GM19193 (cell line): ENCODE measurements around the gene KIF1A.
"Not testable (repeated sequence)": the region's sequence is repeated elsewhere in the genome, so short reads cannot be mapped to it uniquely, and the experiment has no call there.

ENCODE experiments used
- POLR2A ChIP-seq: IDR thresholded peaks from 4 replicates; pipeline ENCODE4 v1.6.1; 2011; ENCODE audit not compliant: insufficient read depth, insufficient read length; ENCODE audit errors: extremely low read depth

The KIF1A gene

DNA sequence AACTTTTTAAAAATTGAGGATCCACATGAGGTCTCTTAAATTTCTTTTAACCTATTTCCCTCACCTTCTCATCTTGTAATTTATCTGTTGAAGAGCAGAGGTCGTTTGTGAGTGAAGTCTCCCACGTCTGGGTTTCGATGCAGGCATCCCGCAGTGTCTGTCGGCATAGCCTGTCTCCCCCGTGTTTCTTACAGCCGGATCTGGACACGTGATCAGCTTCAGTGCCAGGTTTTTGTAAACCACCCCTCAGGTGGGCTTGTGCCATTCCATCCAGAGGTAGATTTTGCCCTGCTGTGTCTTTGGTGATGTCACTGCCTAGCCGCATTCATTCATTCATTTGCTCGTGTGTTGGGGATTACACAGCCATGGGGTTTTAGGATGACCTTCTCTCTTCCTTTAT is 112.2 kb downstream of the KIF1A start:
- TF ChIP-seq POLR2A = no peak

DNA sequence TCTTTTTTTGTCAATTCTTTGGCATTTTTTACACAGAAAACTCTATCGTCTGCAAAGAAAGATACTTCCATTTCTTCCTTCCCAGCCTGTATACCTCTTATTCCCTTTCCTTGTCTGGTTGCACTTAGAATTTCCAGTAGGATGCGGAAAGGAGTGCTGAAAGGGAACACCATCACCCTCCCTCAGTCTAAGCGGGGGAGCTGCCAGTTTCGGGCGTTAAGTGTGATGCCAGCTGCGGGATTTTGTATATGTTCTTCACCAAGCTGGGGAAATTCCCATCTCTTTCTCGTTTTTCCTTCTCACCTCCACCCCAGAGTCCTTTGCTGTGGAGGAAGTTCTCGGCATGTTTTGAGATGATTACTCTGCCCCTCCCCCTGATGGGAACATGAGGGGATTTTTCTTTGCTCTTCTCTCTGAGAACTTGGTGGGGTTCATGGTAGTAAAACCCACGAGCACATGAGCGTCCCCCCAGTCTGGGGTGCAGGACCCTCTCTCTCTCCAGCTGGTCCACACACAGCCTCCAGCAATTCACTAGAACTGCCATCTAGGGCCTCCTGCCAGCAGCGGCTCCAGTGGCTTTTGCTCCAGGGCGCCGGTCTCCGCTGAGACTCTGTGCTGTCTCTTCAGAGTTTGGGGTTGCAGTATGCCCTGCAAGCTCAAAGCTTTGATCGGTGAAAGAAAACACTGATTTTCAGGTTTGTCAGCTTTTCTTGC is 112.8 kb downstream of the KIF1A start:
- TF ChIP-seq POLR2A = no peak

GRCh38 chr2:240705204-240705791 is 114.7 kb downstream of the KIF1A start:
- no peak for TF ChIP-seq POLR2A

DNA sequence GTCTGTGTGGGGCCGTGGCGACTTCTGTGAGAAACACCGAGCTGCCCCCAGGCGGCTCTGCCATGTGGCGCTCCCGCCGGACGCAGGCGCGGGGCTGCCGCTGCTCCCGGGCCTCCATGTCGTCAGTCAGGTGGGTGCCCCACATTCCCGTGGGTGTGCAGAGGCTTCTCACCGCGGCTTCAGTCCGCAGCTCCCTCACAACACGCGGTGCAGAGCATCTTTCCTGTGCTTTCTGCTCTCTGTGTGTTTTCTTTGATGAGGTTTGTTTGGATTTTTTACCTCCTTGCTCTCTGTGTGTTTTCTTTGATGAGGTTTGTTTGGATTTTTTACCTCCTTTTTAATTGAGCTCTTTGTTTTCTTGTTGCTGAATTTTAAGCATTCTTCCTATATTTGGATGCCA is 115.4 kb downstream of the KIF1A start:
- no peak for TF ChIP-seq POLR2A

- TF ChIP-seq POLR2A = no peak
These were observed 116.3 kb downstream of the KIF1A start for GRCh38 chr2:240703417-240704341.

DNA sequence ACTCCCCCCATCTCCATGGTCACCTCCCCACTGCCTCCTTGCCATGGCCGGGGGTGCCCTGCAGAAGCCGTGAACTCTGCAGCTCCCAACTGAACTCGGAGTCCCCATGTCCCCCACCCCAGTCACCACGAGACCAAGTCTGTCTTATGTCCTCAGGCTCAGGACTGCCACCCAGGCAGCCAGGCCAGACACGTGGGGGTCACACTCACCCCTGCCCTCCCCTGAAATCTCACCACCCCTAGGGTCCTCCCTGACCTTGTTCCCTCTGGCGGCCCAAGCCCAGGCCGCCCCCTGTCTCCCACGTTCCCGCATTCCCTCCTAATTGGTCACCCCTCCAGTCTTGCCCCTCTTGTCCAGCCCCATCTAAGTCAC is 117.4 kb downstream of the KIF1A start:
- no peak for TF ChIP-seq POLR2A

DNA sequence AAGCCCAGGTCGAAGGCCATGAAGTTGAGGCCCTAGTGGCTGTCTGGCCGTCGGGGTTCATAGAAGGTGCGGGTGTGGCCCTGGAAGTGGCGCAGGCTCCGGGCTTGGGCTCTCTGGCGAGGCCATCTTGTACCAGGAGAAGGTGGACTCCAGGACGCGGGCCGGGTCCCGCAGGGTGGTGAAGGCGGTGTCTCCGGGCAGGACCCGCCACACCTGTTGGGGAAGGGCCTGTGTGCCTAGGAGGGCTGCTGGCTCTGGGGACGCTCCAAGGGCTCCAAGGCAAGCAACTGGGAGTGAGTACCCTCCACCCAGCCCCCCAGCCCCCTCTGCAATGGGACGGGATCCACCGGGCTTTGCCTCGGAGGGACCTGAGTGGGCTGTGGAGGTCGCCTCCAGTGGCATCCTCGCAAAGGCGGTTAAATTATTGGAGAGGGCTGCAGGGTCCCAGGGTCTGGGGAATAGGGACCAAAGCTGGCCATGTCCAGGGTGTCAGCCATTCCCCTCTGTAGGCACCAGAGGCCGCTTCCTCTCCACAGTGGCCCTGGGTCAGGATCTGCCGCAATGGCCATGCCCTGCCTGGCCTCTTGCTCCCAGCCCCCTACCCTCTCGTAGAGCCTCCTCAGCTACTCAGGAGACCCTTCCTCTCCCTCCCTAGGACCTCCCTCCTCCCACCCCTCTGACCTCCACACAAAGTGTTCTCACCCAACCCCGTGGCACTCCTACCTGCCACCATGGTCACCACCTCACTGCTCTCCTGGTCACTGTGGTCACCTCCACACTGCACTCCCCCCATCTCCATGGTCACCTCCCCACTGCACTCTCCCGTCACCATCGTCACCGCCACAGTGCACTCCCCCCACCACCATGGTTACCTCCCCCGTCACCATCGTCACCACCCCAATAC is 118.0 kb downstream of the KIF1A start:
- TF ChIP-seq POLR2A = no peak

DNA sequence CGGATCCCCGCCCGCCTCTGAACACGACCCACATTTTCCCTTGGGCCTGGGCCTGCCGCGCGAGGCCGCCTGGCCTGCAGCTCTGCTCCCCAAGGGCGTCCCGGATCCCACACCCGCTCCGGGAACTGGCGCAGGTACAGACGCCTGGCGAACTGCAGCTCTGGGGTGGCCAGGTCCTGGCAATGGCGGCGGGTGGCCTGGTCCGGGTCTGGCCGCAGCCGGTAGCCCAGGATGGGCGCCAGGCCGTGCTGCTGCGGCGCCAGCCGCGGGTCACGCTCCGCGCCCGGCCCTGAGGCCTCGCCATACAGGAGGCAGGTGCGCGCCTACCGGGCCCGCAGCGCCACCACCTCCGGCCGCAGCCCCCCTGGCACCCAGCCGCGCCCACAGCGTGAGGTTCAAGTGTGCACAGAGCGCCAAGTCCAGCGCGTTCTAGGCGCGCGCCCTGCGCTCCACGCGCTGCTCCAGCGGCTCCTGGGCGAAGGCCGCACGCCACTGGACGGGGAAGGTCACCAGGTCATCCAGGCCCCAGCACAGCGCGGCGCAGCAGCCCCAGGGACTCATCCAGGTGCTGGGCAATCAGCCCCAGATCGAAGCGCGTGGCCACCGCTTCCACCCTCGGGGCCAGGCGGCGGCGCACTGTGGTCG is 118.8 kb downstream of the KIF1A start:
- no peak for TF ChIP-seq POLR2A

DNA sequence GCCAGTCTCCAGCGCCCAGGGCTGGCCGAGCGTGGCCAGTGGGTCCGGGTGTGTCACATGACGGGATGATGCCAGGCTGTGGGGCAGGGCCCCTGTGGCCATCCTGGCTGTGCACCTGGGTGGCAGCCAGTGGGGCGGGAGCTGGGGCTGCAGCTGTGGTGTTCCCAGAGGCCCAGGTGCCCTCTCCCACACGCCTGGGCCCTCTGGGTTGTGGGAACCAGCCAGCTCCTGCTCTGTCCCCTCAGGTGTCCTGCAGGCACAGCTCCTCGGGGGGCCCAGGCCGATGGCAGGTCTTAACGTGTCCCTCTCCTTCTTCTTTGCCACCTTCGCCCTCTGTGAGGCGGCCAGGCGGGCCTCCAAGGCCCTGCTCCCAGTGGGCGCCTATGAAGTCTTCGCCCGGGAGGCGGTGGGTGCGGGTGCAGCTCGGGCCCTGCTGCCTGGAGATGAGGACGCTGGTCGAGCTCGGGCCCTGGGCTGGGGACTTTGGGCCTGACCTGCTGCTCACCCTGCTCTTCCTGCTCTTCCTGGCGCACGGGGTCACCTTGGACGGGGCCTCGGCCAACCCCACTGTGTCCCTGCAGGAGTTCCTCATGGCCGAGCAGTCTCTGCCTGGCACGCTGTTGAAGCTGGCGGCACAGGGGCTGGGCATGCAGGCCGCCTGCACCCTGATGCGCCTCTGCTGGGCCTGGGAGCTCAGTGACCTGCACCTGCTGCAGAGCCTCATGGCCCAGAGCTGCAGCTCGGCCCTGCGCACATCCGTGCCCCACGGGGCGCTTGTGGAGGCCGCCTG is 128.2 kb downstream of the KIF1A start, which contains the start of gene AQP12A:
AQP12A (plus strand) TSS at position 236 of the 790 bp plus-strand sequence; CDS start at position 284, 48 bp downstream.
- not testable (repeated sequence) for TF ChIP-seq POLR2A

GRCh38 chr2:240689975-240690374 is 130.0 kb downstream of the KIF1A start:
- no peak for TF ChIP-seq POLR2A

DNA sequence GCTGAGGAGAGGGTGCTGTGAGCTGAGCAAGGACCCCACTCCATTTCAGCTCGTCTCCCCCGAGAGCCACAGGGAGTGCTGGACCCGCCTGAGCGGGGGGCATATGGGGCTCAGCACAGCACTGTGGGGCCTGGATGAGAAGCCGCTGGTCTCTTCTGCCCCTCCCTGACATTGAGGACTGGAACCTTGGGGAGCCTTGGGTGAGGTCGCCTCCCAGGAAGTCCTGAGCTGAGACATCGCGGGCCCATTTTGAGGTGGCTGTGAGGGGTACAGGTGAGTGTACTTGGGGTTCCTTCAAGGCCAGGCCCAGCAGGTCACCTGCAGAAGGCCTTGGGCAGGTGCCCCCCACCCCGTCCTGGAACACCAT is 131.5 kb downstream of the KIF1A start:
- no peak for TF ChIP-seq POLR2A

GRCh38 chr2:240687741-240688552 is 132.1 kb downstream of the KIF1A start:
- TF ChIP-seq POLR2A = no peak
